ENCODE data around the gene CEP295NL. TPM values are rescaled to one million over a fixed set of nuclear protein-coding genes. Genes with fewer than 3 reads are reported as not detected.

Gene CEP295NL
- total and polyA plus RNA-seq, 9 donors = 0.25 to 8.0 (median 4.4) TPM

DNA sequence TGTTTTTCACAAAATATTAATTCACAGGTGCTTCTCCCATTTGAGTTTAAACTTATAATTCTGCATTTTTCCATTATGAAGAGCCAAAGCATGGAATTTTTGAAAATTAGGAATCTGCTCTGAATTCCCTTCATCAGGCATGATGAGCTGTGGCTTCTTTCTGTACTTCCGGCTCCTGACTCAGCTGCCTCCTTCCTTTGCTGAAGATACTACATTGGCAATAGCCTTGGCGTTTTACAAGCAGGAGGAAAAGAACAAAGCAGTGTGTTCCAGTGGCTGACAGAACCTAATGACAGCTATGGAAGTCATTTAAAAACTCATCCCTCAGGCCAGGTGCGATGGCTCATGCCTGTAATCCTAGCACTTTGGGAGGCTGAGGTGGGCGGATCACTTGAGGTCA lies 44.0 kb downstream of the CEP295NL start:
- H3K4me1 ChIP-seq (ENCODE audit: insufficient read depth) = peaks cover 2% of the 10 kb centered on the region
- H3K27ac ChIP-seq = no peak overlapping the region
- intact Hi-C loops (cut with DNase I) = no loop called here
- no peaks in the 10 kb centered on the region for H3K27me3 ChIP-seq
- H3K36me3 ChIP-seq = no peaks in the 10 kb centered on the region
- H3K4me3 ChIP-seq = no peak overlapping the region
- no peaks in the 10 kb centered on the region for H3K9me3 ChIP-seq
- DNase-seq = no peak
- WGBS, 3 donors = 75 to 78% (median 77%) methylated on average over 4 of the region's 4 CpGs
- TF ChIP-seq, protein P1, sequence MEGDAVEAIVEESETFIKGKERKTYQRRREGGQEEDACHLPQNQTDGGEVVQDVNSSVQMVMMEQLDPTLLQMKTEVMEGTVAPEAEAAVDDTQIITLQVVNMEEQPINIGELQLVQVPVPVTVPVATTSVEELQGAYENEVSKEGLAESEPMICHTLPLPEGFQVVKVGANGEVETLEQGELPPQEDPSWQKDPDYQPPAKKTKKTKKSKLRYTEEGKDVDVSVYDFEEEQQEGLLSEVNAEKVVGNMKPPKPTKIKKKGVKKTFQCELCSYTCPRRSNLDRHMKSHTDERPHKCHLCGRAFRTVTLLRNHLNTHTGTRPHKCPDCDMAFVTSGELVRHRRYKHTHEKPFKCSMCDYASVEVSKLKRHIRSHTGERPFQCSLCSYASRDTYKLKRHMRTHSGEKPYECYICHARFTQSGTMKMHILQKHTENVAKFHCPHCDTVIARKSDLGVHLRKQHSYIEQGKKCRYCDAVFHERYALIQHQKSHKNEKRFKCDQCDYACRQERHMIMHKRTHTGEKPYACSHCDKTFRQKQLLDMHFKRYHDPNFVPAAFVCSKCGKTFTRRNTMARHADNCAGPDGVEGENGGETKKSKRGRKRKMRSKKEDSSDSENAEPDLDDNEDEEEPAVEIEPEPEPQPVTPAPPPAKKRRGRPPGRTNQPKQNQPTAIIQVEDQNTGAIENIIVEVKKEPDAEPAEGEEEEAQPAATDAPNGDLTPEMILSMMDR (IDR thresholded peaks at IDR 0.05) = no peak
- TF ChIP-seq POLR2A (IDR thresholded peaks at IDR 0.05) = no peak
- no peak for TF ChIP-seq EP300 (IDR thresholded peaks at IDR 0.05)

DNA sequence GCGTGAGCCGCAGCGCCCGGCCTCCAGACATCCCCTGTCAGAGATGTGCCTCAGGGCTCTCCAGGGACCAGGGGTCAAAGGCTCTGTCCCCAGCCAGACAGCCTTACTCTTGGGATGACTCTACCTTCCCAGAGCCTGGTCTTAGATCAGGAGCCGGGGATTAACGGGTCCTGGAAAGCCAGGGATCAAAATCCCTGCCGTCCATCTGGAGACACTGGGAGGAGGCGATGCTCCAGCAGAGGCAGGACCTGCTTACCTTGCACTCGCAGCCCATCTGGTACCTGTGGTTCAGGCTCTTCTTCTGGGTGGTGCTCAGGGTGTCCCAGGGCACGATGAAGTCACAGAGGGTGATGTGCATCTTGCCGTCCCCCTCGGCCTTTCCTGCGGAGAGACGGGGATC lies 45.7 kb downstream of the CEP295NL start:
- H3K27ac ChIP-seq = no peak overlapping the region
- intact Hi-C loops (cut with DNase I) = no loop called here

DNA sequence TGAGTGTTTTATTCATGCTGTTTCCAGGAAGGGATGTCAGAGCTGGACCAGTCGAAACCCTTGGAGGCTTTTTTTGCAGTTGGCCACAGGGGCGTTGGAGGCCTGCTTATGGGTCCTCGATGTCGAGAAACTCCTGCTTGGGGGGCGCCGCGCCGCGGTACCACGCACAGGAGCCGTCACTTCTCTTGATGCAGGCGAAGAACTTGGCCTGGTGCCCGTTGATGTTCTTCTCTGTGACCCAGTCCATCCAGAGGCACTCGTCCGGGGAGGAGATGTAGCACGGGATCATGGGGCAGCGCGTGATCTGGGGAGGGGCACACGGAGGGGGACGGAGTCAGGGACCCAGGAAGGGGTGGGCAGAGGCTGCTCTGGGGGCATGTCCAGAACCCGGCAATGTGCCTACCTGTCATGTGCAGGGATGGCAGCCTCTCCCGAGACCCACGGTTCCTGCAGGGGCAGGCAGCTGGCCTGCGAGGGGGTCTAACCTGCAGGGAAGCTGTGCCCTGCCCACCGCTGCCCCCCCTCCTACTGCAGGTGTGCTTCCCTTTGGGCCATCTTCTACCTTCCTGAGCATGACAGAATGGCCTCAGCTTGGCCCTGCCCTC lies 47.3 kb downstream of the CEP295NL start:
- H3K27ac ChIP-seq = no peak overlapping the region
- TF ChIP-seq, protein P1 (IDR thresholded peaks at IDR 0.05) = no peak
- no peak for TF ChIP-seq POLR2A (IDR thresholded peaks at IDR 0.05)
- no peak for TF ChIP-seq EP300 (IDR thresholded peaks at IDR 0.05)
- intact Hi-C loops (cut with DNase I) = no loop called here
- WGBS, 3 donors = 88 to 92% (median 90%) methylated on average over 21 to 25 of the region's 25 CpGs
- peak in 2 of 5 donors; percentile 52 to 53 for DNase-seq
- no peaks in the 10 kb centered on the region for H3K4me1 ChIP-seq (ENCODE audit: insufficient read depth)
- no peaks in the 10 kb centered on the region for H3K36me3 ChIP-seq
- H3K9me3 ChIP-seq = no peaks in the 10 kb centered on the region
- no peak overlapping the region for H3K4me3 ChIP-seq
- no peaks in the 10 kb centered on the region for H3K27me3 ChIP-seq

More for the DNA sequence above, 45.7 kb downstream of the CEP295NL start:
- TF ChIP-seq POLR2A (IDR thresholded peaks at IDR 0.05) = no peak
- no peak for TF ChIP-seq EP300 (IDR thresholded peaks at IDR 0.05)
- TF ChIP-seq, protein P1 (IDR thresholded peaks at IDR 0.05) = no peak
- Histone ChIP-seq H3K27me3 (no peaks in the 10 kb centered on the region), H3K4me1 (ENCODE audit: insufficient read depth) (peaks cover 2% of the 10 kb centered on the region), H3K36me3 (no peaks in the 10 kb centered on the region), H3K9me3 (no peaks in the 10 kb centered on the region), H3K4me3 (no peak overlapping the region)
- WGBS, 3 donors = 88 to 92% (median 91%) methylated on average over 14 of the region's 14 CpGs
- DNase-seq = no peak

DNA sequence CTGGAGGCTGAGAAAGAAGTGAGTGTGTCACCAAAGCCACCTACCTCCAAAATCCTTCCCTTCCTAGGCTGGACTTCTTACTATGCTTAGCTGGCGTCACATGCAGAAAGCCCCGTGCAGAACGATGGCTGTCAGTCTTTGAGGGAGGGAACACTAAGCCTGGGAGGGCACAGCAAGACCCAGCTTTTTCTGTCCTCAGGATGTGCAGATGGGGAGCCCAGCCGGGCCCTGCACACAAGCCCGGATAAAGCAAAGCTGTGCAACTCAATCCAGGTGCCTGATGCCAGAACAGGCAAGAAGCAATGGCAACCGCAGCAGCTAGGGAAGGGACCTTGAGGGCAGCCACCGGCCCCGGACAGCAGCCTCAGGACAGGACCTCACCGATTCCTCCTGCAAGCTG lies 48.5 kb downstream of the CEP295NL start:
- Histone ChIP-seq H3K9me3 (no peaks in the 10 kb centered on the region), H3K4me3 (no peak overlapping the region), H3K27me3 (no peaks in the 10 kb centered on the region), H3K4me1 (ENCODE audit: insufficient read depth) (no peaks in the 10 kb centered on the region), H3K27ac (no peak overlapping the region), H3K36me3 (no peaks in the 10 kb centered on the region)
- intact Hi-C loops (cut with DNase I) = no loop called here
- TF ChIP-seq POLR2A (IDR thresholded peaks at IDR 0.05) = no peak
- TF ChIP-seq, protein P1 (IDR thresholded peaks at IDR 0.05) = no peak
- TF ChIP-seq EP300 (IDR thresholded peaks at IDR 0.05) = no peak
- DNase-seq = no peak
- WGBS, 3 donors = 67 to 84% (median 69%) methylated on average over 7 to 9 of the region's 9 CpGs
